ENCODE results near the gene ZKSCAN1.

Gene ZKSCAN1

GRCh38 chr7:100080907-100081534 is 65.6 kb downstream of the ZKSCAN1 start:
- DNase-seq (ENCODE audit: low spot score), result peak; percentile 57

GRCh38 chr7:100081535-100082102 is 66.2 kb downstream of the ZKSCAN1 start, which contains the start of gene ZNF3:
ZNF3 (minus strand) TSS chr7:100081723; CDS start chr7:100077357, 4,366 bp downstream.
- peak; percentile 97 for DNase-seq (ENCODE audit: low spot score)

- DNase-seq (ENCODE audit: low spot score), result no peak
Measured at GRCh38 chr7:100082978-100083377, 67.6 kb downstream of the ZKSCAN1 start.

- no peak for DNase-seq (ENCODE audit: low spot score)
Measured at GRCh38 chr7:100085515-100085914, 70.1 kb downstream of the ZKSCAN1 start.

GRCh38 chr7:100087055-100087750 is 71.8 kb downstream of the ZKSCAN1 start:
- DNase-seq (ENCODE audit: low spot score), result no peak

- DNase-seq (ENCODE audit: low spot score), result no peak
Measured at GRCh38 chr7:100088095-100088620, 72.8 kb downstream of the ZKSCAN1 start.

- peak; percentile 92 for DNase-seq (ENCODE audit: low spot score)
Measured at GRCh38 chr7:100088621-100089457, 73.4 kb downstream of the ZKSCAN1 start, which contains the start of gene COPS6. COPS6 (plus strand) TSS chr7:100088969; CDS start chr7:100088991, 22 bp downstream.

GRCh38 chr7:100089458-100090196 is 74.2 kb downstream of the ZKSCAN1 start:
- DNase-seq (ENCODE audit: low spot score), result no peak

GRCh38 chr7:100090527-100091410 is 75.4 kb downstream of the ZKSCAN1 start:
- DNase-seq (ENCODE audit: low spot score), result peak; percentile 56
